ENCODE results near the gene CGB5.
A peak's percentile ranks its signal among the peaks of the same experiment; 100 is the strongest.
"Not testable (repeated sequence)": the region's sequence is repeated elsewhere in the genome, so short reads cannot be mapped to it uniquely, and the experiment has no call there.

CGB5 gene

DNA sequence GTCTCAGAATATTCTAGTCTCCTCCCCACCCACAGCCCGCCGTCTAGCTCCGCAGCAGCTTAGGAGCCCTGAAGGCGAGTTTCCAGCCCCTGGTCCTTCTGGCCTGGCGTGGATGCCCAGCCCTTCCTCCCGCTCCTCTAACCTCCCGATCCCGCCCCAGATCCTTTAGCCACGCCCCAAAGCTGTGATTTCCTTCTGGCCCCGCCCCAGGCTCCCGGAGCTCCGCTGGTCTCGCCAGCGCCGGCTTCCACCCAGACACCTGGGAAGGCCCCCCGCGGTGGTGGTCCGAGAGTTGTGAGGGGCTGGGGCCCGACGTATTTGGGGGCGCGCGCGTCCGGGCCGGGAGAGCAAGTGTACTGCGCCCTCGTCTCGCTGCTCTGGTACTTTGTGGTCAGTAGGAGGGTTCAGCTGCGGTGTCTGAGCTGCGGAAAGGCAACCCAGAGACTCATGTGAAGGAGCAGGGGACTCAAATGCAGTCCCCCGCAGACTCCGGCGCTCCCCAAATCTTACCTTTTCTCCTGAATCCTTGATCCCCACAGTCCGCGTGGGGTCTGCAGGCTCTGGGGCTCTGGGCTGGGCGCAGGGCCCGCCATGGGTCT lies 14.1 kb downstream of the CGB5 start, which contains the start of gene CGB7:
Gene CGB7 (minus strand): TSS at position 114 of the 599 bp plus-strand sequence. CDS start 2,374 bp downstream, outside the sequence.
- DNase-seq (ENCODE audit: low read depth): peak; percentile 34

DNA sequence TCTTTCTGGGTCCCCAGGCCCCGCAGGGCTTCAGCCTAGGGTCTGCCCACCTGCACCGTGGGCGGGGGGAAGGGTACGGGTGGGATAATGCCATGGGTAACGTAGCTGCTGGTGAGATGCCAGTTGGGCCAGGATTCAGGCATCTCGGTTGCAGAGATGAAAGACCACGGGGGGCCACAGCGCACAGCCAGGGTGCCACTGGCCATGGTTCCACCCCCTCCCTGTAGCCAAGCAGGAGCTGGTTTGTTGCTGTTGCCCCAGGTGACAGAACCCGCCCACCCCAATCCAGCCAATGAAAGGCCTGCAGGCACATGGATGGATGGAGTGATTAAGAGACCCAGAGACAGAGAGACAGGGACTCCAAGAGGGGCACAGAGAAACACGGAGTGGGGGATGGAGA lies 14.9 kb downstream of the CGB5 start:
- peak; percentile 34 for DNase-seq (ENCODE audit: low read depth)

DNA sequence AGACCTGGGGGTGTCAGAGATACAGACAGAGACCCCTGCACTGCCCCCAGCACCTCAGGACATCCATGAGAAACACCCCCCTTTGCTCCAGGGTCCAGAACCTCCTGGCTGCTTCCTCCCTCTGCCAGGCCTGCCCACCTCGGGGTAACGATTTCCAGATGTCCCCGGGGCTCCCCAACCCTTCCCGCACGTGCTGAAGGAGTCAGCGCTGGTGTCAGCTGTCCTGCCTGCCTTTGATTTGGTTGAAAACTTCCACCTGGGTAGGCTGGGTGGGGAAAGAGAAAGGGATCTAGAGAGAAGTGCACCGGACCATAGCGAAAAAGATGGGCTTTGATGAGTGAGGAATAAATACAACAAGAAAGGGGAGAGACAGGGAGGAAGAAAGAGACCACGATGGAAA lies 15.4 kb downstream of the CGB5 start:
- DNase-seq (ENCODE audit: low read depth): no peak

DNA sequence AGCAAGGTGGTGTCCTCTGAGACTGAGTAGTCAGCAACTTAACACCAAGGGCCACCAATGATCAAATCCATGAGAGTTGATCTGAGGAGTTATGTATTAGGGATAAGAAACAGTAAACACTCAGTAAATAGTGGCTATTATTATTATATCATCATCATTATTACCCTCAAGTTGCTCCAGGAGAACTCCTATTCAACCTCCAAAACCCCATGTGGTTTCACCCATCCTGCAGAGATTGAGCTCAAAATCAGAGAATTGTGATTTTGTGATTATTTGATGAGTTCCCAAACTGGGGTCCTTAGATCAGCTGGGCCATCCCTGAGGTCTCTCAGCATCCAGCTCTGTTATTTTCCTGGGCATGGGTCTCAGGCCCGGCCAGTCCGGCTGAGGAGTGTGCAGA lies 17.4 kb downstream of the CGB5 start:
- DNase-seq (ENCODE audit: low read depth): no peak

DNA sequence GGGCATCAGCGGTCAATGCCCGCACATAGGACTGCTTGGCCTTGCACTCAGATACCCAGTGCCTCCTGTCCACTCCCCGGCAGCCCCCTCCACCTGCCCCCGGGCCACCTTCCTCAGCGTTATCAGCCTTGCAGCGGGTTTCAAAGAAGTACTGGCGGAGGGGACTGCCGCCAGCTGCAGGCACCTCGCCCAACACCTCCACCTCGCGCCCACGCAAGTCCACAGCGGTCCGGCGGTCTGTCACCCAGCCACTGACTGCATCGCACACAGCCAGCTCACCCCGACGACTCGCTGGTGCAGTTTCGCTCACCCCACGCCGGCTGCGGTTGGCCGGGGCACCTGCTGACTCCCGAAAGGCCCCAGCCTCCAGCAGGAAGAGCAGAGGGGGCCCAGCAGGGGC lies 17.8 kb downstream of the CGB5 start:
- DNase-seq (ENCODE audit: low read depth): no peak

DNA sequence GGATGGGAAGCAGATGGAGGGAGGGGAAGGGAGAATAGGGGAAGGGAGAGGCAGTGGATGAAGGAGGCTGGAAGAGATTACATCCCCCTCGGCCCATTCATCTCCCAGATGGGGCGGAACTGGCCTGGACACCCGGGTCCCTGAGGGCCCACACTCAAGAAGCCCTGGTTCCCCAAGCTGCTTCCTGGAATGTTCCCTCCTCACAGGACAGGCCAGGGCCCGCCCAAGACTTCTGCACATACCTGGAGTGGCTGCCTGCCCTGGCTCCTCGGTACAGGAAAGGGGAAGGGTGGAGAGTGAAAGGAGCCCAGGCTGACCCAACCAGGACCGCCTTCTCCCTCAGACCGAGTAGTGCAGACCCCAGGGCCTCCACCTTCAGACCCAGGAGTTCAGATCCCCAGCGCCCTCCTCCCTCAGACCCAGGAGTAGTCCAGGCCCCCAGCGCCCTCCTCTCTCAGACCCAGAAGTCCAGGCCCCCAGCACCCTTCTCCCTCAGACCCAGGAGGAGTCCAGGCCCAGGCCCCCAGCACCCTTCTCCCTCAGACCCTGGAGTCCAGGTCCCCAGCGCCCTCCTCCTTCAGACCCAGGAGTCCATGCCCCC lies 20.5 kb downstream of the CGB5 start:
- DNase-seq (ENCODE audit: low read depth): no peak

DNA sequence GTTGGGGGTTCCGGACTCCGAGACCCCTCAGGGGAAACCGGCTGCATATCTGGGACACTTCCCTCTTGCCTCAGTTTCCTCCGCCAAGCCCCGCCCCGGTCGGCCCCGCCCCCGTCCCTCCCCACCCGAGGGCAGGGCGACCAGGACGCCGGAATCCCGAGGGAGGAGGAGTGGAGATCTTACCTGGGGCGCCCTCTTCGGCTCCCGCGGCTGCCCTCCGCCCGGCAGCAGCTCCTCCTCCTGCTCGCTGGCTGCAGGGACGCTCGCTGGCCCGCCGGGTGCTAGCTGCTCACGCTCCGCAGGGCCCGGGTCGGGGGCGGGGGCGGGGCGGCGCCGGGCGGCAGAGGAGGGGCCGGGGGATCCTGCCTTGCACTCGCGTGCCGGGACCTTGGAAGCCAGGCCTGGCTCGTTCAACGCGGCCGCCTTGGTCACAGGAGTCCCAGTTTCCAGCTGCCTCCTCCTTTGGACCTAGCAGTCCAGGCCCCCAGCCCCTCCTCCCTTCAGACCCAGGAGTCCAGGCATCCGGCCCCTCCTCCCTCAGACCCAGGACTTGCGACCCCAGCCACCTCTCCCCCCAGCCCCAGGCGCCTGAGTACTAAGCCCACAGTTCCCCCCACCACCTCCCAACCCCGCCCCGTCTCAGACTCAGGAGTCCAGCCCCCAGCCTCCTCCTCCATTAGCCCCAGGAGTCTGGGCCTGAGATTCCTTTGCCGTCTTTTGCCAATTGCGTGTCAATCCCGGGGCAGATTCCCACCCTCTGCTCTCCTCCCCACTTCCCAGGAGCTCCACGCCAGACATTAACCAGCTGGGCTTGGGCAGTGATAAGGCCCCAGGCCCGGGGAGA lies 21.3 kb downstream of the CGB5 start, which contains the start of gene NTF4:
Gene NTF4 (minus strand): TSS at position 51 of the 844 bp plus-strand sequence. CDS start 2,821 bp downstream, outside the sequence.
- DNase-seq (ENCODE audit: low read depth): no peak

DNA sequence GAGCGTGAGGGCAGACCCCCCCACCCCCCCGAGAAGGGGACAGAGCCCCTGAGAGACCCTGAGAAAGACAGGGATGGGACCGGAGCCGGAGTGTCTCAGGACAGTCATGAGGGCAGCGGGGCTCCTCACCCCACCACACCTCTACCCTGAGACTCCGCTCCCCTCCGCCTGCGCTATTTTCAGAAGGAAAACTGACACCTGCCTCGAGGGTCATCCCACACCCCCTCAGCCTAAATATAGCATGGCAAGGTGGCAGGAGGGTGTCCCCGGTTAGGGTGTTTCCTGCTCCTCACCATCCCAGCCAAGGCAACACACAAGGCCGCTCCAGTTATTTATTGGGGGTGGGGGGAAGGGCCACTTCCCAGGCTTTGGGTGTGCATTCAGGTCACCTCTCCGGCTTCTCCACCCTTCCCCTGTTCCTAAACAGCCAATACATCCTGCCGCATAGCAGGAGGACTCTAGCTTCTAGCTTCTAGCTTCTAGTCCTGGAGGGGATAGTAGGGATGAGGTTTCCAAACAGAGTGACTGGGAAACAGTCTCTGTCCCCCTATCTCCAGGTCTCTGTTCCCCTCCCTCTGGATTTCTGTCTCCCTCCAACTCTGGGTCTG lies 22.4 kb downstream of the CGB5 start:
- no peak for DNase-seq (ENCODE audit: low read depth)

DNA sequence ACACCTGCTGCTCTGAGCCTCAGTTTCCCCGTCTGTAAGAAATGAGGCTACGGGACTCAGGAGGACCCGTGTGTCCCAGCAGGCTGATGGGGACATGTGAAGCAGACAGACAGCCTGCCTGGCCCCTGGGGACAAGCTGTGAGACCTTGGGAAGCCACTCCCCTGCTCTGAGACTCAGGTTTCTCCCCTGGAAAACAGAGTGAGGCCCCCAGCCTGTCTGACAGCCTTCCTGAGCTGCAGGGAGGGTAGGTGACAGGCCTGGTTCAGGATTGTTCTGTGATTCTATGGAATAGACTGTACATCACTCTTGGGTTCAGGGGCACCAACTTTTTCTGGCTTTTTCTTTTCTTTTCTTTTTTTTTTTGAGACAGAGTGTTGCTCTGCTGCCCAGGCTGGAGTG lies 23.9 kb downstream of the CGB5 start:
- no peak for DNase-seq (ENCODE audit: low read depth)

DNA sequence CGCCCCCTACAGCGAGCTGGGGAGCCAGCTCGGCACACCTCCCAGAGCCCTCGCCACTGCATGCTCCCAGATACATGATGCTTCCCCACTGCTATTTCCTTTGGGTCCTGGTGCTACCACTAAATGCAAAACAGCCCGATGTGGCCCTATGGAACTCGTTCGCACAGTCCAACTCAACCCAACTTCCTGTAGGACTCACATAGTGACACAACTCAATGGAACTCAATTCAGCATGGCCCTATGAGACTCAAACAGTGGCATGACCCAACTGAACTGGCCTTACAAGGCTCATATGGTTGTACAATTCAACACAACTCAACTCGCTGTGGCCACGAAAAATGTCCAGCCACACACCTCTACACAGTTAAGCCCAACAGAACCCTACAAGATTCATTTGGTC lies 25.4 kb downstream of the CGB5 start:
- no peak for DNase-seq (ENCODE audit: low read depth)

DNA sequence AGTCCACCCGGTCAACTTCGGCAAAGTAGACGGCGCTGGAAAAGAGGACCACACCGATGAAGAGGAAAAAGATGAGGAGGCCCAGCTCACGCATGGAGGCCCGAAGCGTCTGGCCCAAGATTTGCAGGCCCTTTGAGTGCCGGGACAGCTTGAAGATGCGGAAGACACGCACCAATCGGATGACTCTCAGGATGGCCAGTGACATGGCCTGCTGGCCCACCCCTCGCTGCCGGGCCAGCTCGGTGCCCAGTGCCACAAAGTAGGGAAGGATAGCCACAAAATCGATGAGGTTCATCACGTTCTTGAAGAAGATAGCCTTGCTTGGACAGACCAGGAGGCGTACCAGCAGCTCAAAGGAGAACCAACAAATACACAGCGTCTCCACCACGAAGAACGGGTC lies 26.8 kb downstream of the CGB5 start:
- DNase-seq (ENCODE audit: low read depth): no peak

DNA sequence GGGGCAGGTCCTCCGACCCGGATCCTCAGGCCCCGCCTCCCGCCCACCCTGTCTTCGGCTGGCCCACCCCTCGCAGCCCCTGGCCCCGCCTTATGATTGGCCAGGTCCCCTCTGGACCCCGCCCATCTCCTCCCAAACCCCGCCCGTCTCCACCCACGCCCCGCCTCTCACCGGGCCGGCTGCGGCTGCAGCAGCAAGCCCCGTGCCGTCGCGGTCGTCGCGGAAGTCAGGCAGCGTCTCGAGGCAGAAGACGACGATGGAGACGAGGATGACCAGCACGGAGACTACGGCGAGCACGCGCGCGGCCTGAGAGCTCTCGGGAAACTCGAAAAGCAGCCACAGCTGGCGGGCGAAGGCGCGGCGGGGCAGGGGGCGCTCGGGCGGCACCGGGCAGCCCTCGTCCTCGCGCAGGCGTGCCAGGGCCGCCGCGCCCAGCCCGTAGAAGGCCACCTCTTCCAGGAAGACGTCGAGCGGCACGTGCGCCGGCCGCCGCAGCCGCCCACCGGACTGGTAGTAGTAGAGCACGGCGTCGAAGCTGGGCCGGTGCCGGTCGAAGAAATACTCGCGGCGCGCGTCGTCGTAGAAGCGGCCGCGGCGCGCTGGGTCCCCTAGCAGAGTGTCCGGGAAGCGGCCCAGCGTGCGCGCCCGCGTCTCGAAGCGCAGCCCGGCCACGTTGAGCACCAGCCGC lies 28.4 kb downstream of the CGB5 start:
- no peak for DNase-seq (ENCODE audit: low read depth)

DNA sequence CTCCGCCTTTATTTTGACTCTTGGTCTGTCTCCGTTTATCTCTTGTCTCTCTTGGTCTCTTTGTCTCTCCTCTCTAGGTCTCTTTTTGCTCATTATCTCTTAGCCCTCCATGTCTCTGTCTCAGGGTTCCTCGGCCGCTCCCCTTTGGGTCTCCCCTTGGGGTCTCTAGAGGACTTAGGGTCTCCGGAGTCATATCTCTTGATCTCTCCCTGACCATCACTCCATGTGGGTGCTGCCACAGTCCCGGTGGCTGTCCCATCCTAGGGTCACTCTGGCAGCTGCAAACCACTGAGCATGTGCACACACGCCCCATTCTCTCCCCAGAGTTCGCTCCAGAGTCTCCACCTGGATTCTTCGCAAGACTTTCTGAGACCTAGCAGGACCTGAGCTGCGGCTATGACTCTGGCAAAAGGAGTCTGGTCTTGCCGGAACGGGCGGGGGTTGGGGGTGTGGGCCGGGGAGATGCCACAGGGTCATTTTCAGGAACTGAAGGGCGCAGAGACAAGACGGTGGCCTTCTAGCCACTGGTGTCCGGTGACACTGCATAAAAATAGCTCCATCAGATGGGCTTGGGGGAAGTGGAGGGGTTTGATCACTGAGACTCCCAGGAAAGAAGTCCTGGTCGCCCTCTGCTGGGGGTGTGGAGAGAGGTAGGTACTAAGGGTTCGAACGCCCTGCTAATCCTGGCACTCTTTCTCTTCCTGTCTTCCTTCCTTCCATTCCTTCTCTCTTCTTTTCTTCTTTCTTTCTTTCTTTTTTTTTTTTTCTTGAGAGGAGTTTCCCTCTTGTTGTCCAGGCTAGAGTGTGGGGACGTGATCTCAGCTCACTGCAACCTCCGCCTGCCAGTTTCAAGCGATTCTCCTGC lies 30.1 kb downstream of the CGB5 start:
- DNase-seq (ENCODE audit: low read depth): no peak

DNA sequence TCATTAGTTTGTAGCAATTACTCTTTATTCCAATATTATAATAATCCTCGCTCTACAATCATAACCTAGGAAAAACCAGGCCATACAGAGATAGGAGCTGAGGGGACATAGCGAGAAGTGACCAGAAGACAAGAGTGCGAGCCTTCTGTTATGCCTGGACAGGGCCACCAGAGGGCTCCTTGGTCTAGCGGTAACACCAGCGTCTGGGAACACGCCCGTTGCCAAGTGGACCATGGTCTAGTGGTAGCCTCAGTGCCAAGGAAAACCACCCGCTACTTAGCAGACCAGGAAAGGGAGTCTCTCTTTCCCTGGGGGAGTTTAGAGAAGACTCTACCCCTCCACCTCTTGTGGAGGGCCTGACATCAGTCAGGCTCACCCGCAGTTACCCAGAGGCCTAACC lies 31.2 kb downstream of the CGB5 start:
- not testable (repeated sequence) for DNase-seq (ENCODE audit: low read depth)

DNA sequence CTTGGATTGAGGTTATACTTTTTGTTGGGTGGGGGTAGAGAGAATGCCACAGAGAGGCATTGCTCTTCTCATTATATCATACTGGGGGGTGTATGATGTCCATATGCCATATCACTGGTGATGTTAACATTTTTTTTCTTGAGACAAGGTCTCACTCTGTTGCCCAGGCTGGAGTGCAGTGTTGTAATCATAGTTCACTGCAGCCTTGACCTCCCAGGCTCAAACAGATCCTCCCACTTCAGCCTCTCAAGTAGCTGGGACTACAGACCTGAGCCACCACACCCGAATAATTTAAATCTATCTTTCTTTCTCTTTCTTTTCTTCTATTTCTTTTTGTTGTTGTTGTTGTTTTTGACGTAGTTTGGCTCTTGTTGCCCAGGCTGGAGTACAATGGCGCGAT lies 36.7 kb downstream of the CGB5 start:
- DNase-seq (ENCODE audit: low read depth): no peak

DNA sequence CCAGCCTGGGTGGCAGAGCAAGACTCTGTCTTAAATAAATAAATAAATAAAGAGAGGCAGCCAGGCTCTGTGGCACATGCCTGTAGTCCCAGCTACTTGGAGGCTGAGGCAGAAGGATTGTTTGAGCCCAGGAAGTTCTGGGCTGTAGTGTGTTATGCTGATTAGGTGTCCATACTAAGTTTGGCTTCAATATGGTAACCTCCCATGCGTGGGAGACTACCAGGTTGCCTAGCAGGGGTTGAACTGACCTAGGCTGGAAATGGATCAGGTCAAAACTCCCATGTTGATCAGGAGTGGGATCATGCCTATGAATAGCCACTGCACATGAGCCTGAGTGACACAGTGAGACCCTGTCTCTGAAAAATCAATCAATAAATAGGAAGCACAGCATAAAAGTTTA lies 37.6 kb downstream of the CGB5 start:
- DNase-seq (ENCODE audit: low read depth): no peak

DNA sequence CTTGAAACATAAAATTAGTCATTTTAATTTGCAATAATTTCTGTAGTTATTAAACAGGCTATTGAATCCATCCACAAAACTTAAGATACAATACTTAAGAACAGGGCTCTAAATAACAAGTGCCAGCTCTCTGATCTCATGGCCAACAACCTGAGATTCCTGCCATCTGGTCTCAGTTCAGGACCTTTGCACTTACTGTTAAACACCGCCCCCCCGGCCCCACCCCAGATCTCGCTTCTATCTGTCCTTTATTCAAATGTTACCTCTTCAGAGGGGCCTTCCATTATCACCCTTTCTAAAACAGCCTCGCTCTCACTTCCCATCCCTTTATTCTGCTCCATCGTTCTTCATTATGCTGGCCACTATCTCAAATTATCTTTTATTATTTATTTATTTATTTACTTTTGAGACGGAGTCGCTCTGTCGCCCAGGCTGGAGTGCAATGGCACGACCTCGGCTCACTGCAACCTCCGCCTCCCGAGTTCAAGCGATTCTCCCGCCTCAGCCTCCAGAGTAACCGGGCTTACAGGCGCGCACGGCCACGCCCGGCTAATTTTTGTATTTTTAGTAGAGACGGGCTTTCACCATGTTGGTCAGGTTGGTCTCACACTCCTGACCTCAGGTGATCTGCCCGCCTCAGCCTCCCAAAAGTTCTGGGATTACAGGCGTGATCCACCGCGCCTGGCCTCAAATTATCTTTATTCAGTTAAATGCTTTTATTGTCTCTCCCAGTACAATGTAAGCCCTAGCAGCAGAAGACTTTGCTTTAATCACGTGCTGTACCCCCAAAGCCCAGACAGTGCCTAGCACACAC lies 40.8 kb downstream of the CGB5 start:
- DNase-seq (ENCODE audit: low read depth): no peak

DNA sequence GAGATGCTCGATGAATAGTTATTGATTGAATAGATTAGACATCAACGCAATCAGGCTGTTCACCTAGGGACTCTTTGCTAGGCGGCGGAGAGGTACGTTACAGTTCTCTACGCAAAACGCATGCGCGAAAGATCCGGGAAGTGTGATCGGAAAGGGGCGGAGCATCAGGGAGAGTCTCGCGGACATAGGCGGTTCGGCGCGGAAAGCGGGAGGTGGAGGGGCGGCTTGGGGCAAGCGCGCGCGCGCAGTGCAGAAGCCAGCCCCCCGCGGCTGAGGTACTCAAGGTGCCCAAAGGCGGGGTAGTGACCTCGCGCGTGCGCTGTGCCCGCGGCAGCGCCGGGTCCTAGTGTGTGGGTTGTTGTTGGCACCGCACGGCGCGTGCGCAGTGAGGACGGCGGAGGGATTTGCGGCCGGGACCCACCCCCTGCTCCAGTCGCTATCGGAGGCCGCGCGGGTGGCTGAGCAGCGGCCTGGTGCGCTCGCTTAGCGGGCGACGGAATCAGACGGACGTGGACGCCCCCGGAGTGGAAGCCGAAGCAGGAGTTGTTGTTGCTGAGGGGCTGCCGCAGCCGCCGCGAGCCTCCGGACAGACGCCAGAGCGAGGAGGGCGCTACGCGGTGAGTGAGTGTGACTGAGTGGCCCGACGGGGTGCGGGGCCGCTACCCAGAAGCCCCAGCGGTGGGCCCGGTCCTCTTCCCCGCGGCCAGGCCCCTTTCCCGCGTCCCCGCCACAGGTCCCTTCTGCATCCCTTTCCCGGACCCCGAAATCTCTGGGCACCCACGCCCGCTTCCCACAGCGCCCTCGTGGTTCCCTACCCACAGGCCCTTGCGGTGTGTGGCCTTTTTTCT lies 41.6 kb downstream of the CGB5 start, which contains the start of gene SNRNP70:
Gene SNRNP70 (plus strand): TSS at position 432 of the 848 bp plus-strand sequence. CDS start 964 bp downstream, outside the sequence.
- peak; percentile 99 for DNase-seq (ENCODE audit: low read depth)

DNA sequence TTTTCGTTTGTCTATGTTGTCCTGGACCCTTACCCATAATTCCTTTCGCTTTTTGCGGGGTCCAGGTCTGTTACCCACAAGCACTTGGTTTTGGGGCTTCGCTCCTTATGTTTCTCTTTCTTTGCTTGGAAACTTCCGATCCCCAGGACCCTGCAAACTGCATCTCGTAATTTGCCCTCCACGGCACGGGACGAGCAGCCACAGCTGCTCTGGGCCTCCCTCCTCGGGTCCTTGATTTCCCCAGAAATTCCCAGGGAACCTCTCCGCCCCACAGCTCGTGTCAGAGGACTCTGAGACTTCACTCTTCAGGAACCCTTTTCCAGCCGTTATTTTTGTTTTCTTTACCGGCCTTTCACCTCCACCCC lies 42.2 kb downstream of the CGB5 start:
- no peak for DNase-seq (ENCODE audit: low read depth)

Measured in activated T-cell treated with anti-CD3 and anti-CD28 coated beads for 48 hours (primary cell).